SH-SY5Y (cell line): ENCODE measurements around the gene PARD6G.

ENCODE experiments used
- GATA2 ChIP-seq: IDR thresholded peaks from 2 replicates; pipeline ENCODE4 v1.6.1; 2011; ENCODE audit warnings: mild to moderate bottlenecking, low read depth, low read length
- GATA3 ChIP-seq: IDR thresholded peaks from 2 replicates; pipeline ENCODE4 v1.6.1; 2011; ENCODE audit warnings: low read depth, mild to moderate bottlenecking, low read length, moderate library complexity

DNA sequence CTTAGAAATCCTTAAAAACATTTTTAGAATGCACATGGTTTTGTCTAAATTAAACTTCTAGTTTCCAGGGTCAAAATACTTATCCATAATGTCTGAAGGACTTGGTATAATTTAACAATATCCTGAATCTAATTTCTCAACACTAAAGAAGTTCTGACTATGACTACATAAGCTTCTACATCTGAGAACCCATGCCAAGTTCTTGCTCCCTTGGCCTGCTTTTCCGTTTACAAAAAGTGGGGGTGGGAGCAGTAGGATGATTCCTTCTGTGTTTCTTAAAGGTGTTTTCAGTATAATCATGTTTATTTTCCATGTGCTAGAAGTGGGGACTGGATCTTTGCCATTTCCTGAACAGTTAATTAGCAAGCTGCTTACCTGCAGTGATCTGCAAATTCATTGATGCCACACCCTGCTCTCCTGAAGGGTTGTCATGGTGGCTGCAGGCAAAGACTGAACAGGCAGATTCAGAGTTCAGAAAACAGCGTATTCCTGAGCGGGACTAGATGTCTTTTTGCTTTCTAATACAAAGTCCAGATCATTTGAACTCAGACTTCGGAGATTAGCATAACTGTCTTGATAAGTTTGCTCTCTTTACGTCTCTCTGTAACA lies 102.0 kb downstream of the PARD6G start:
- TF ChIP-seq GATA3: no peak
- no peak for TF ChIP-seq GATA2
